Measurements from ENCODE around the gene SLC30A3.
"Not testable (repeated sequence)": the region's sequence is repeated elsewhere in the genome, so short reads cannot be mapped to it uniquely, and the experiment has no call there.

DNA sequence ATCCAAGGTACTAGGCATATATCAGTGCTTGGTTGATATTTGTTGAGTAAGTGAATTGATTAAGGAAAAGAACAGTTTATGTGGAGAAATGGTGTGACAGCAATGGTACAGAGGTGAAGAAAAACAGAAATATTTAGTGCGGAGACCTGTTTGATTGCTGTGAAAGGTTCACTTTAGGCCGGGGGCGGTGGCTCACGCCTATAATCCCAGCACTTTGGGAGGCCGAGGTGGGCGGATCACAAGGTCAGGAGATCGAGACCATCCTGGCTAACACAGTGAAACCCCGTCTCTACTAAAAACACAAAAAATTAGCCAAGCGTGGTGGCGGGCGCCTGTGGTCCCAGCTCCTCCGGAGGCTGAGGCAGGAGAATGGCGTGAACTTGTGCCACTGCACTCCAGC, 5.4 kb upstream of the SLC30A3 start:
- TF ChIP-seq CTCF (IDR thresholded peaks at IDR 0.05 in 4 of 5, conservative IDR thresholded peaks at IDR 0.05 in 1 of 5); POLR2A (IDR thresholded peaks at IDR 0.05): not testable (repeated sequence)

All from gastrocnemius medialis (tissue), 4 donors.